Cardiac septum (tissue), 1 donor: ENCODE results near the gene PNKD. TPM values are rescaled to one million over a fixed set of nuclear protein-coding genes. Genes with fewer than 3 reads are reported as not detected.

Experiments
- DNase-seq: peaks from one replicate; pipeline ENCODE4 v3.0.0-alpha.2; 2020; ENCODE audit warnings: low spot score
- intact Hi-C: fragments of 100-400 bp; cut with DNase I; formaldehyde crosslinking; loops from one replicate; pipeline ENCODE4 v1.14.0; 2022
- total RNA-seq: library from RNA; stranded (reverse); fragmentation: NEBNext Ultra II Directional; extraction: Animal tissue kit (Norgen Biotek cat#: 25700); gene quantifications from one replicate; pipeline ENCODE4 v1.2.1, GENCODE V29; 2021
- donor health status: DM: no; HTN: no; CAD: no.

Gene PNKD
- total RNA-seq, 1 donor from 2014 or later, result 72.6 TPM

- no peak for DNase-seq
- intact Hi-C loops, result no loop called here
Measured at GRCh38 chr2:218327451-218328210, 57.3 kb downstream of the PNKD start.

- intact Hi-C loops, result no loop called here
- no peak for DNase-seq
Measured at GRCh38 chr2:218328294-218328693, 58.0 kb downstream of the PNKD start.

DNA sequence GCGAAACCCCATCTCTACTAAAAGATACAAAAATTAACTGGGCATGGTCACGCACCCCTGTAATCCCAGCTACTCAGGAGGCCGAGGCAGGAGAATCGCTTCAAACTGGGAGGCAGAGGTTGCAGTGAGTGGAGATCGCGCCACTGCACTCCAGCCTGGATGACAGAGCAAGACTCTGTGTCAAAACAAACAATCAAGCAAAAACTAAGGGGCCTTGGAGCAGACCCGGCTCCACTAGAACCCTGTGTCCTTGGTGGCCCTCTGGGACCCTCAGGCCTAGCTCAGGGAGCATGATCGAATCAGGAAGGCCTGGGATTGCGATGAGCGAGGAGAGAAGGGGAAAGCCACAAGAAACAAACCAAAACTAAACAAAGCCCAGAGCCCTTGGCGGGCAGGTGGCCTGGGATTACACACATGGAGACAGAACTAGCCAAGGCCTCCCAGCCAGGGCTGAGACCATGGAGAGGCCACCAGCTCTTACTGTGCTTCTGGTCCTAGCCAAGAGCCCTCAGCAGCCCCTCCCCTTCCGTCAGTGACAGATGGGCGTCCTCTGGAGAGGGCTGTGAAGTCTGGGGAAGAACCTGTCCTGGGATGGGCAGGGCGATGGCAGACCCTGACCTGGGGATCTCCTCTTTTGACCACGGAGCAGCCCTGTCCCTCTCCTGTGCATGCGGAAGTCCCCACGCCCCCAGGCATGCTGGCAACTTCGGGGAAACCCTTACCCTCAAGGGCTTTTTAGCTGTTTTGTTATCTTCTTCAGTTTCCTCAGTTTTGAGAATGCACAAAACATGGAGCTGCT, 58.9 kb downstream of the PNKD start:
- intact Hi-C loops, result no loop called here
- DNase-seq, result no peak

GRCh38 chr2:218329826-218330593, 59.7 kb downstream of the PNKD start:
- DNase-seq, result no peak
- intact Hi-C loops, result no loop called here

- intact Hi-C loops, result no loop called here
- no peak for DNase-seq
Measured at GRCh38 chr2:218331745-218332144, 61.4 kb downstream of the PNKD start.

DNA sequence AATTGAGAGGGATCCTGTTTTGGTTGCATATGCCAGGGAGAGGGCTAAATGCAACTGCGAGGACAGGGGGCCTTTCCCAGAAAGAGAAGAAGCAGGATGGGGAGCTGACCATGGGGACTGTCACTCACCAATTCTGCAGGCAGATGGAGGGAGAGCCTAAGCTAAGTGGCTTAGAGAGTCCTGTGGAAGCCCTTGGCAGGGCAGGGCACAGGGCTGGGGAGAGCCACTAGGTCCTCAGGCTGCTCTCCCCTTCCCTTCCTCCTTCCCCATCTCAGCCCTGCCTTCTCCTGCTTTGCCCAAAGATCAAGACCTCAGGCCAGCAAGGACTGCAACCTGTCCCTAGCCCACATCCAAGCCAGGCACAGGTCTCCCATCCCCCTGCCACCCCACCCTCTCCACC, 62.0 kb downstream of the PNKD start:
- intact Hi-C loops, result no loop called here
- no peak for DNase-seq

DNA sequence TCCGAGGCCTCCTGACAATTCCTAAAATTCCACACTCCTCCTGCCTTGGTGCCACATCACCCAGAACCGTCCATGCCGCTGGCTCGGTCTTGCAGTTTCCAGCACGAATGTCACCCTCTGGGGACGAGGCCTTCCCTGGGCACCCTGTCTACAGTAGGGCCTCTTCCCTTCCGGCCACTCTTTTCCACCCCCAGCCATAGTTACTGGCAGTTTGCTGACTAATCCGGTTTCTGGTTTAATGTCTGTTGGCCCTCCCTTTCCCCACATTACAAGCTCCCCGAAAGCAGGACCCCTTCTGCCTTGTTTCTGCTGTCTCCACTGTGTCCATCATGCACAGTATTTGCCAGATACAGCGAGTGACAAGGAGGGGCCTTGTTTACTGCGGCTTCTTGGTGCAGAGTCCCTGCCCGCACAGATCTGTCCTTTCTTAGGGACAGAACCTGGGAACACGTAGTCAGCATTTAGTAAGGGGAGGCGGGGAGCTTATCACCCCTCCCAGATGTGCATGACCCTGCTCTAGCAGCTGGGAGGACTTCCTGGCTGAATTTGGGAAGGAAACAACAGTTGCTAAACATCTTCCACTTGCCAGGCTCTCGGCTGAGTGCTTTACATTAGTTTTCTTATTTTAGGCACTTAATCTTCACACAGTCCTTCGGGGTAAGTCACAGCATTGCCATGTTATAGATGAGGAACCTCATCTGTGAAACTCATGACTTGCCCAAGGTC, 62.8 kb downstream of the PNKD start:
- intact Hi-C loops, result no loop called here
- no peak for DNase-seq

DNA sequence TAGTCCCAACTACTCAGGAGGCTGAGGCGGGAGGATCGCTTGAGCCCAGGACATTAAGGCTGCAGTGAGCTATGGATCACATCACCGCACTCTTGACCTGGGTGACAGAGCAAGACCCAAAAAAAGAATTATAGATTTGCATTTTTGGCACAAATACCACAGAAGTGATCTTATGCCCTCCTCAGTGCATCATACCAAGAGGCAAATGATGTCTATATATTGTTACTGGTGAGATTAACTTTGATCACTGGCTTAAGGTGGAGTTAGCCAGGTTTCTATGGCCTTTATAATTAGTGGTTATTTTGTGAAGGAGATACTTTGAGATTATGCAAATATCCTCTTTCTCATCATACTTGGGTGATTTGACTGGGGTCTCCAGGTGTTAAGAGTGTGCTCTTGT, 64.2 kb downstream of the PNKD start:
- intact Hi-C loops, result no loop called here
- DNase-seq, result no peak

DNA sequence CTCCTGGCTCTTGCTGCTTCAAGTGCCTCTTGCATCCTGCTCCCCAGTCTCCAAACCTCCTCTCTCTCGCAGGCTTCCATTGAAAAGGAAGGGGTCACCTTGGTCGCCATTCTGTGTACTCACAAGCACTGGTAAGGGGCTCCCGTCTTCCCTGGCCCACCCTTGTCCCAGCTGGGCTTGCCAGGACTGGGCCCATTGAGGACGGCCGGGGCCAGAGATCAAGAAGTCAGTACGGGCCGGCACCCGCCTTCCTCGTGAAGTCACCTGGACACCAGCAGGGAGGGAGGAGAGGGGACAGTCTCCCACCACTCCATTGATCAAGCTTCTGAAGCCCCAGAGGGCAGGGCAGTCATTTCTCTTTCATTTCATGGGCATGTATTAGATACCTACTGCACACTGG, 70.3 kb downstream of the PNKD start:
- no peak for DNase-seq
- intact Hi-C loops, result no loop called here

DNA sequence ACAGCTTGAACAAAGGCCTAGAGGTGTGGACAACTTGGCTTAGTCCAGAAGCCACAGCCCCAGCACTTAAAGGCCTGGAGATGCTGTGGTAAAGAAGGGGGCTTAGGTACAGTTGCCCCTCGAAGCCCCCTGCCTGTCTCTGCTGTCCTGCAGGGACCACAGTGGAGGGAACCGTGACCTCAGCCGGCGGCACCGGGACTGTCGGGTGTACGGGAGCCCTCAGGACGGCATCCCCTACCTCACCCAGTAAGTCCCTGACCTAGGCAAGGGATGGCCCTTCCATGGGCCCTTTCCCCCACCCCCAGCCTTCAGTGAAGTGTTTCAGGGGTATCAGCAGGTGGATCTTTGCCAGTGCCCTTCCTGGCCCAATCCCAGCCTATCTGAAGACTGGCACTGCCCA, 71.1 kb downstream of the PNKD start:
- DNase-seq, result no peak
- intact Hi-C loops, result no loop called here

DNA sequence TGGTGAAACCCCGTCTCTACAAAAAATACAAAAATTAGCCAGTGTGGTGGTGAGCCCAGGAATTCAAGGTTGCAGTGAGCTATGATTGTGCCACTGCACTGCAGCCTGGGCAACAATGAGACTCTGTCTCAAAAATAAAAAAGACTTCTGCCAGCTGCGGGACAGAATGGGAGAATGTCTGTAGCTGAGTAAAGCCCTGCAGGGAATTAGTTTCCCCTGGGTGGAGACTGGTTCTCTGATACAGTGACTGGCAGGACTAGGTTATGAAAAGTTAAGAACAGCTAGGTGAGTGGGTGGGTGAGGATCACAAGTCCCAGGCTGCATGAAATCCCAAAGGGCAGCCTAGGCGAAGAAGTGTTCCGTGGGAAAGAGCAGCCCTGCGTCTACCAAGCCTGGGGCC, 72.5 kb downstream of the PNKD start:
- no peak for DNase-seq
- intact Hi-C loops, result no loop called here

DNA sequence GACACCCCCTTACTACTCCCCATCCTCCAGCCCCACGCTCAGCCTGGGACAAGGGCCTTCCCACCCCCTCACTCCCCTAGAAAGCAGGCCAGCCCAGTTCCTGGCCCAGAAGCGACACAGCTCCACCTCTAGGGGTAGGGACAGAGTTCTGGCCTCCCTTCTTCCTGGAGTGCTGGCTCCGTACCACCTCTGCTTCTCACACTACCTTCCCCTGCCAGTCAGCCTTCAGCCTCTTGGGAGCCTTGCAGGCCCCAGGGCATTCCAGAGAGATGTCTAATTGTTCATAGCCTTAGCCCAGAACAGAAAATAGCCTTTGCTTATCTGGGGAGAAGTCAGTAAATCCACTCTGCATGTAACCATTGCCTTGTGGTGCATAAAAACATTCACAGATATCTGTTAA, 73.3 kb downstream of the PNKD start:
- intact Hi-C loops, result no loop called here
- DNase-seq, result no peak

- no peak for DNase-seq
- intact Hi-C loops, result no loop called here
Measured at GRCh38 chr2:218344090-218344754, 73.9 kb downstream of the PNKD start.

DNA sequence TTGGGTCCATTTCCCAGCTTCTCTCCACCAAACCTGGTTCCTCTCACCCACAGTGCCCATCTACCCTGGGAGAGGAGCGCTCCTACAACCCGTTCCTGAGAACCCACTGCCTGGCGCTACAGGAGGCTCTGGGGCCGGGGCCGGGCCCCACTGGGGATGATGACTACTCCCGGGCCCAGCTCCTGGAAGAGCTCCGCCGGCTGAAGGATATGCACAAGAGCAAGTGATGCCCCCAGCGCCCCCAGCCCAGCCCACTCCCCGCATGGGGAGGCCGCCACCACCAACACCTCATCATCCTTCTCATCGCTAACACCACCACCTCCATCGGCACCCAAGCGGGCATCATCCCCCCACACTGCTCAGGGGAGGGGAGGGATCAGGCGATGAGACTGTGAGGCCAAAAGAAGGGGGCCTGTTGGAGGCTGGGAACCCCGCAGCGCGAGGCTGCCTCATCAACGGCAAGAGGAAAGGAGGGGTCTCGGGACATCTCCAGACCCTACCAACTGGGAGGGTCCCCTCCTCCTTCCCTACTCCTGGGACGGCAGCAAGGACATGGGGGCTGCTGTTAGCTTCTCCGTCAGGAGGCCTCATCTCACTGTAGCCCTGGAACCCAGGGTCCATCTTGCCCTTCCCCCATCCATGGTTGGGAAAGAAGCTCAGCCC, 74.6 kb downstream of the PNKD start:
- no peak for DNase-seq
- intact Hi-C loops, result no loop called here

GRCh38 chr2:218345491-218346236, 75.3 kb downstream of the PNKD start:
- no peak for DNase-seq
- intact Hi-C loops, result no loop called here

DNA sequence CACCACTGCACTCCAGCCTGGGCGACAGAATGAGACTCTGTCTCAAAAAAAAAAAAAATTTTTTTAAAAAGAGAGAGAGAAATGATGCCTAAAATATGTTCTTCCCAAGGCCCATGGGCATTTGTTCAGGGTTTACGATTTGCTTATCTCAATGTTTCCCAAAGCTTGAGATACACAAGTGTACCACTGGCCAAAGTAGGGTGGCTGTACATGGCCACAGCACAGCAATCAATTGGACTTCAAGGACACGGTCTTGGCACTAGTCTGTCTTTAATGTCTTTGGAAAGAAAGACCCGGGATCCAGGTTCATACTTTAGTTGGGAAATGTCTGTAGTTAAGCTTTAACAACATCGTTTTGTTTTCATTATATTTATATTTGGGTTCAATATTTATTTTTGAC, 76.9 kb downstream of the PNKD start:
- DNase-seq, result no peak
- intact Hi-C loops, result no loop called here

DNA sequence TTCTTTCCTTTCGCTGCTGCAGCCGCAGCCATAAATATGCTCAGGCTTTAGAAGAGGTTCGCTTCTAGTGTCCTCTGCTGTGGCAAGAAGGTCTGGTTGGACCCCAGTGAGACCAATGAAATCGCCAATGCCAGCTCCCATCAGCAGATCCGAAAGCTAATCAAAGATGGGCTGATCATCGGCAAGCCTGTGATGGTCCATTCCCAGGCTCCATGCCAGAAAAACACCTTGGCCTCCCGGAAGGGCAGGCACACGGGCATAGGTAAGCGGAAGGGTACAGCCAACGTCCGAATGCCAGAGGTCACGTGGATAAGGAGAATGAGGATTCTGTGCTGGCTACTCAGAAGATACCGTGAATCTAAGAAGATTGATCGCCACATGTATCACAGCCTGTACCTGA, 83.7 kb downstream of the PNKD start:
- DNase-seq, result no peak
- intact Hi-C loops, result no loop called here

GRCh38 chr2:218354850-218355443, 84.6 kb downstream of the PNKD start:
- intact Hi-C loops, result no loop called here
- DNase-seq, result no peak
